Stimulated activated naive CD8-positive, alpha-beta T cell treated with anti-CD3 and anti-CD28 coated beads, Interleukin-15, Interleukin-2, amounts not matched to agents 100 ng/mL and 50 ng/mL, for 24 hours (primary cell): ENCODE data around the gene TYMS.

ENCODE experiments used
- H3K27ac Mint-ChIP-seq: one replicate; pipeline ENCODE4 v1.8.0; 2021; ENCODE audit warnings: mild to moderate bottlenecking, mixed read lengths
- H3K27me3 Mint-ChIP-seq: one replicate; pipeline ENCODE4 v1.8.0; 2021; ENCODE audit warnings: mixed read lengths
- H3K36me3 Mint-ChIP-seq: one replicate; pipeline ENCODE4 v1.8.0; 2021; ENCODE audit warnings: low read depth, mixed read lengths
- H3K4me1 Mint-ChIP-seq: one replicate; pipeline ENCODE4 v1.8.0; 2021; ENCODE audit warnings: low read depth, mixed read lengths
- H3K4me3 Mint-ChIP-seq: one replicate; pipeline ENCODE4 v1.8.0; 2021; ENCODE audit warnings: mild to moderate bottlenecking, mixed read lengths
- H3K9me3 Mint-ChIP-seq: one replicate; pipeline ENCODE4 v1.8.0; 2021; ENCODE audit warnings: mixed read lengths

TYMS gene

DNA sequence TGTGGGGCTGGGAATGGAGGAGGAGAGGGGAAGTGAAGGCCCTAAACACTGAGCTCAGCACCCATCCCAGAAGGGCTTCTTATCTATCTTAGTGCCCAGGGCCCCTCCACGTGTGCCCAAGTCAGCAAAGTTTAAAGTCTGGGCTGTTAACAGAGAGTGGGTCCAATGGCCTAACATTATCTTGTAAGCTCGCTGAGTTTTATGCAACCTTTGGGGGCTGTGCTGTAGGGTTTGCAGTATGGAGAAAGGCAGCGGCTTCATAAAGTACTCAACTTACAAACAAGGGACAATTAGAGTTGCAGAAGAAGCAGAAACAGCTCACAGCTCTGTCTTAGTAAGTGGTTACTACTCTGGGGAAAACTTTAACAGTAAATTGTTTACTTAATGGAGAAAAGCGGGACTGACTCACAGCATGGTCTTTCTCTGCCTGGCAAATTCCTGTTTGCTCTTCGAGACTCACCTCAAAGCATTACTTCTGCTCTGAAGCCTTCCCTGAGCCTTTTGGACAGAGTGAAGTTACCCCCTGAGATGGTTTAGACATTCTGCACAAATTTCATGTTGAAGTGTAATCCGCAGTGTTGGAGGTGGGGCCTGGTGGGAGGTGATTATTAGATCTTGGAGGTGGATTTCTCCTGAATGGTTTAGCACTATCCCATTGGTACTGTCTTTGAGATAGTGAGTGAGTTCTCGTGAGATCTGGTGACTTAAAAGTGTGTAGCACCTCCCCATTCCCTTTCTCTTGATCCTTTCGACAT lies 45.9 kb downstream of the TYMS start:
- peaks cover 50% of the 10 kb centered on the region for H3K36me3 Mint-ChIP-seq

DNA sequence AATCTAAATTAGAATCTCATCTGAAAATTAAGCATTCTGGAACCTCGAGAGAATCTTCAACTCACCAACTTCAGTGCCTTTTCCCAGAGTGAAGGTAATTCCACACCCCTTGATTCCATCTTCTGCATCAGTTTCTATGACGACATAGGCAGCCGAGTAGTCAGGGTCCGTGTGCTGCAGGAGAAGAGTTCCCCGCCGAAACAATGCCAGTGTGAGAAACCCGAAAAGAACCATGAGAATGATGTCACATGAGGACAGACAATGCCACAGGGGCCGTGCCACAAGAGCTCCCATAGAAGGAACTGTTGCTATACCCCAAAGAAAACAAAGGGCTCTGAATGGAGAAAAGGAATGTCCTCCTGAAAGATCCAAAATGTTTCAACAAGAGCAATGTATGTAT lies 49.0 kb downstream of the TYMS start:
- Mint-ChIP-seq H3K4me1 (peaks cover 57% of the 10 kb centered on the region), H3K36me3 (peaks cover 57% of the 10 kb centered on the region), H3K27ac (no peak overlapping the region), H3K4me3 (no peak overlapping the region), H3K9me3 (no peaks in the 10 kb centered on the region), H3K27me3 (no peaks in the 10 kb centered on the region)

More for the DNA sequence above, 45.9 kb downstream of the TYMS start:
- Mint-ChIP-seq H3K9me3 (no peaks in the 10 kb centered on the region), H3K27me3 (no peaks in the 10 kb centered on the region), H3K4me3 (no peak overlapping the region), H3K4me1 (peaks cover 31% of the 10 kb centered on the region), H3K27ac (peak overlapping the region; percentile 66)

DNA sequence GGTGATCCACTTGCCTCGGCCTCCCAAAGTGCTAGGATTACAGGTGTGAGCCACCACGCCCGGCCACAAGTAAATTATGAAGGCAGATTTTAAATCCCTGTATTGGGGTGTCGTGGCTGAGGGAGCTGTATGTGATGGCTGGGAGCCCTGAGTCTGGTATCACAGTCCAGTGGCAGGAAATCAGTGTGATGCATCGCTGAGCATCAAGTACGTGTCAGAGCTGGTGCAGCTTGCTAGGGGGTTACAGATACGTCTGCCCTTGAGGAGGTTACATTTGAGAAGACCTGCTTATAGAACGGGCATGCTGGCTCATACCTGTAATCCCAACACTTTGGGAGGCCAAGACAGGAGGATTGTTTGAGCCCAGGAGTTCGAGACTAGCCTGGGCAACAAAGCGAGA lies 50.6 kb downstream of the TYMS start:
- Mint-ChIP-seq H3K27me3 (no peaks in the 10 kb centered on the region), H3K4me1 (peaks cover 54% of the 10 kb centered on the region), H3K9me3 (no peaks in the 10 kb centered on the region), H3K4me3 (no peak overlapping the region), H3K27ac (no peak overlapping the region), H3K36me3 (peaks cover 54% of the 10 kb centered on the region)

DNA sequence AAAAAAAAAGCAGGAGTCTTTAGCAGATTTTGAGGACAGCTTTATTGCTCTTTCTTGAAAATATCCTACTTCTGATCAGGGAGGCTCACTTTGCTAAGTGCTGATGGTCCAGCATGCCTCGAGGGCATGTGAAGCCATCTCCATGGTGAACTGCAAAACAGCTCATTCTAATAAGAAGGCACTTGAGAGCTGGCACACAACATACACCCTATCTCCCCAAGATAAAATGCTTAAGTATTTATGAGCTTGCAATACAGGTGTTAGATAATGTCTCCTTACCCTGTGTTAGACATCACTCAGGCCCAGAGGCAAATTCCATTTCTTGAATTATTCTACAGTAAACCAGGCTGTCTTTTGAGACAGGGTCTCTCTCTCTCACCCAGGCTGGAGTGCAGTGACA lies 52.3 kb downstream of the TYMS start:
- peaks cover 54% of the 10 kb centered on the region for H3K4me1 Mint-ChIP-seq
- peak overlapping the region; percentile 21 for H3K4me3 Mint-ChIP-seq
- H3K36me3 Mint-ChIP-seq = peaks cover 45% of the 10 kb centered on the region
- no peaks in the 10 kb centered on the region for H3K27me3 Mint-ChIP-seq
- H3K27ac Mint-ChIP-seq = no peak overlapping the region
- H3K9me3 Mint-ChIP-seq = no peaks in the 10 kb centered on the region

DNA sequence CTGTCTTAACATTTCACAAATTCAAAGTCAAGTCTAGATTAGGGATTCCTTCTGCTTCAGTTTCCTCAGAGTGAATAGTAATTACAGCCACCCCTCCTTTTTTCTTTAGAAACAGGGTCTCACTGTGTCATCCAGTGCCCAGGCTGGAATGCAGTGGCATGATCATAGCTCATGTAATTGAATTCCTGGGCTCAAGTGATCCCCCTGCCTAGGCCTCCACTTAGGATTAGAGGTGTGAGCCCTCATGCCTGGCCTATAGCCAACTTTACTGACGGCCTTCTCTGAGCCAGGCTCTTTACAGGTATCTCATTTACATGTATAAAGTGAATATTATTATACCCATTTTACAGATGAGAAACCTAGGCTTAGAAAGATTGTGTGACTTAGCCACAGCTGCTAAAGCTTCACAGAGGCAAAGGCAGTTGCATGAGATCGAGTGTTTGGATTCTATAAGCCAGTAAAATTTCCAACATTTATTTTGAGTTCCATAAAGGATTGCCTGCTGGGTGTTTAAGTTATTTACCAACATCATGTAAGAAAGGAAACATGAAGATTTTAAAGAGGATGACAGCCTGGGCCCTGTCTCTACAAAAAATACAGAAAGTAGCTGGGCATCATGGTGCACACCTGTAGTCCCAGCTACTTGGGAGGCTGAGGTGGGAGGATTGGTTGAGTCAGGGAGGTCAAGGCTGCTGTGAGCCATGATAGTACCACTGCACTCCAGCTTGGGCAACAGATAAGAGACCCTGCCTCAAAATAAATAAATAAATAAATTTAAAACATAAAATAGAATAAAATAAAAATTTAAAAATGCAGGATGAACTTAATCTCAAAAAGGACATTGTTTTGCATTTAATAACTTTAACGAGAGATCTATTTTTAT lies 53.2 kb downstream of the TYMS start:
- peaks cover 36% of the 10 kb centered on the region for H3K36me3 Mint-ChIP-seq
- peak overlapping the region; percentile 93 for H3K4me3 Mint-ChIP-seq

DNA sequence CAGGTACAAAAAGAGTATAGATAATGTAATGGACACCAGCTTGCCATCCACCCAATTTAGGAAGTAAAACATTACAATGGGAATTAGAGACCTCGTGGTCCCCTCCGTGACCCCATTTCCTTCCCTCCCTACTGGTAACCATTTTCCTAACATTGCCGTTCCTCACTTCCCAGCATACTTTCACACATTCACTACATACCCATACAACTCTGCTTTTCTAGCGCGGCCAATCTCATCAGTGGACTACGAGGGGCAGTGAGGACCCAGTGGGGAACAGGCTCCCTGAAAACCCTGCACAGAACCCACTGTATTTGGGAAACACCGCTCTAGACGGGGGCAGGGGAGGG lies 53.8 kb downstream of the TYMS start:
- Mint-ChIP-seq H3K27me3 (no peaks in the 10 kb centered on the region), H3K36me3 (peaks cover 35% of the 10 kb centered on the region), H3K4me3 (peak overlapping the region; percentile 93), H3K27ac (peak overlapping the region; percentile 97), H3K9me3 (no peaks in the 10 kb centered on the region), H3K4me1 (peaks cover 61% of the 10 kb centered on the region)

More for the DNA sequence above, 53.2 kb downstream of the TYMS start:
- peak overlapping the region; percentile 97 for H3K27ac Mint-ChIP-seq
- H3K9me3 Mint-ChIP-seq = no peaks in the 10 kb centered on the region
- no peaks in the 10 kb centered on the region for H3K27me3 Mint-ChIP-seq
- H3K4me1 Mint-ChIP-seq = peaks cover 59% of the 10 kb centered on the region

DNA sequence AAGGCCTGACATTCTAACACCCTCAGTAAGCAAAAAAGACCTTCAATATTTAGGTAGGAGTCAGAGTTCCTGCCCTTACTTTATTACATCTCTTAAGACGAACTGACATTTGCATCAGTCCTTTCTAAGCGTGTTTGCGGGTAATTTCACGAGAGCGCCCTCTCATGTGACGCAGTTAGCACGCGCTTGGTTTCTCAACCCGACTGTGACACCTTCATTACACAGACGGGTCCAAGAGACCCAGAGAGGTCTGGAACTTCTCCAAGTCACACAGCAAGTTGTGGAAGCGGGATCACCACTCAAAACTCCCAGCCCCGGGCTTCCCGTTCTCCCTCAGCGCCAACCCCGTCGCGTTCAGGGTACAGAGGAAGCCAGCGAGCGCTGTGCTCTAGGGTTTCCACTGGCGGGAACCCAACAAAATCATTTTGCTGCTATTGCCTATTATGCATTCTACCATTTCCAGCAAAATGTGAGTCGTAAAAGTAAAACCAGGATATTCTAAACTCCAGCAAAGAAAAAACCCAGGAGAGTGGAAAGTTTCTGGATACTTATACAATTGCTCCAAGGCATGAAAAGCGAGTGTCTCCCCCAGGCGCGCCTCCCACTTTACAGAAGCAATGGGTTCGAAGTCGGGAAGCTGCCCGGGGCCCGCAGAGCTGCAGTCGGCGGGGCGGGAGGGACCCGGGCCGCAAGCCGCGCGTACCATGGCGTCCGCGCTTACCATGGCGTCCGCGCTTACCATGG lies 54.4 kb downstream of the TYMS start:
- H3K36me3 Mint-ChIP-seq = peaks cover 32% of the 10 kb centered on the region
- no peaks in the 10 kb centered on the region for H3K27me3 Mint-ChIP-seq
- peaks cover 64% of the 10 kb centered on the region for H3K4me1 Mint-ChIP-seq
- no peaks in the 10 kb centered on the region for H3K9me3 Mint-ChIP-seq
- H3K4me3 Mint-ChIP-seq = peak overlapping the region; percentile 93
- peak overlapping the region; percentile 97 for H3K27ac Mint-ChIP-seq

DNA sequence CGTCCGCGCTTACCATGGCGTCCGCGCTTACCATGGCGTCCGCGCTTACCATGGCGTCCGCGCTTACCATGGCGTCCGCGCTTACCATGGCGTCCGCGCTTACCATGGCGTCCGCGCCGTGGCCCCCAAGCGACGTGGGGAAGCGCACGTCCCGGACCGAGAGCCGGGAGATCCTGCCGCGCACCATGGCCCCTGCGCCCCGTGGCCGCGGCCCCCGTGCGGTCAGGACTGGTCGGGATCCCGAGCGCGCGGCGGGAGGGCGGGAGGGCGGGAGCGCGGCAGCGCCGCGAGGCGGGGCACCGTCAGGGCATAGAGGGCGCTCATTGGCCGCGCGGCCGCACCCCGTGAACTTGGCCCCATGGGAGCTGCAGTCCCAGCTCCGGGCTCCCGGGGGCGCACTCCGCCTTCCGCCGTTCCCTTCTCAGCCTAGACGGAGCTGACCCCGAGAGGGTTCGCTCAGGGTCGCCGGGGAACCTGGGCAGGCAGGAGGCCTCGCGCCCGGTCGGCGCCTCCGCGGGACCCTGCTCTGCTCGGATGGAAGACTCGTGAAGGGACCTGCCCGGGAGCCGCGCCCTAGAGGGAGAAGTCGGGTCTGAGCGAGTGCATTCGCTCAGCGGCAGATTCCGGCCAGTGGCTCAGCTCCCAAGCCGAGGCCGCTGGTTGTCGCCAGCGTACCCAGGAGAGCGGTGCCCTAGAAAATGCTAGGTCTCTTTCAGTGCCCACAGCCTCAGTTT lies 55.1 kb downstream of the TYMS start, which contains the start of gene ENOSF1:
Gene ENOSF1, minus strand, starts transcription at position 230 of the 734 bp plus-strand sequence. Its CDS starts 43 bp downstream, at position 187.
- Mint-ChIP-seq H3K4me1 (peaks cover 70% of the 10 kb centered on the region), H3K9me3 (no peaks in the 10 kb centered on the region), H3K27ac (peak within 1 kb of the TSS; percentile 97), H3K4me3 (peak within 1 kb of the TSS; percentile 93), H3K36me3 (peaks cover 28% of the 10 kb centered on the region), H3K27me3 (no peaks in the 10 kb centered on the region)

DNA sequence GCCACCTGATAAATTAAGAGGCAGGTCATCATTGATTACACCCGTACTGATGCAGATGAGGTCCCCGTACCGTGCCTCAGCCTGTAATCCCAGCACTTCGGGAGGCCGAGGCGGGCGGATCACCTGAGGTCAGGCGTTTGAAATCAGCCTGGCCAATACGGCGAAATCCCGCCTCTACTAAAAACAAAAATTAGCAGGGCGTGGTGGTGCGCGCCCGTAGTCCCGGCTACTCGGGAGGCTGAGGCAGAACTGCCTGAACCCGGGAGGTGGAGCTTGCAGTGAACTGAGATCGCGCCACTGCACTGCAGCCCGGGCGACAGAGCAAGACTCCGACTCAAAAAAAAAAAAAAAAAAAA lies 55.7 kb downstream of the TYMS start:
- H3K27ac Mint-ChIP-seq = no peak overlapping the region

DNA sequence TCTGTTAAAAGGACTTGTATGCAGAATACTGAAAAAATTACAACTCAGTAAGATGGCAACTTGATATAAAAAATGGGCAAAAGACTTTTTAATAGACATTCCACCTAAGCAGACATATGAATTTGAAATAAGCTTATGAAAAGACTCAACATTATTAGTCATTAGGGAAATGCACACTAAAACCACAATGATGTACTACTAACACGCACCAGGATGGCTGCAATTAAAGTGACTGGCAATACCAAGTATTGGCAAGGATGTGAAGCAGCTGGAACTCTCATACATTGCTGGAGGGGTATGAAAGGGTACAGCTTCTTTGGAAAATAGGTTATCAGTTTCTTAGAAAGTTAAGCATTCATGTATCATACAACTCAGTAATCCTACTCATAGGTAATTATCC lies 58.2 kb downstream of the TYMS start:
- Mint-ChIP-seq H3K27me3 (no peaks in the 10 kb centered on the region), H3K27ac (peak overlapping the region; percentile 91), H3K4me1 (peaks cover 46% of the 10 kb centered on the region)

More for the DNA sequence above, 55.7 kb downstream of the TYMS start:
- peaks cover 68% of the 10 kb centered on the region for H3K4me1 Mint-ChIP-seq
- no peaks in the 10 kb centered on the region for H3K27me3 Mint-ChIP-seq
- peak overlapping the region; percentile 45 for H3K4me3 Mint-ChIP-seq
- no peaks in the 10 kb centered on the region for H3K9me3 Mint-ChIP-seq
- H3K36me3 Mint-ChIP-seq = peaks cover 28% of the 10 kb centered on the region

DNA sequence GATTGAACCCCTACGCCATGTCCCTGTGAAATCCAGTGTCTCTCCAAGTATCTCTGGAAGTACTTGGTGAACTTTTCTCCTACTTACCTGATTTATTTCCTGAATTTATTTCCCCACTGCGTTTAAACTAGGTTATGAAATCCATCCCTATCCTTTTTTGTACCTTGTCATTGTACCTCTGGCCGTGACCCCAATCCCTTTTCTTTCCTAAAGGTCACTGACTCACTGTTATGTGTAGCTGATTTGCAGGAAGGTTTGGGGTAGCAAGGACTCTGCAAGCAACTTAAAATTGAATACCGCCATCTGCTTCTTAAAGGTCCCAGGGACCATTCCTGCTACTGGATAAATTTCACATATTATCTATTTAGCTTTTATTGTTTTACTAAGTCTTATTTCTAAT lies 59.5 kb downstream of the TYMS start:
- peak overlapping the region; percentile 36 for H3K4me3 Mint-ChIP-seq
- no peaks in the 10 kb centered on the region for H3K27me3 Mint-ChIP-seq
- no peaks in the 10 kb centered on the region for H3K9me3 Mint-ChIP-seq
- peaks cover 39% of the 10 kb centered on the region for H3K4me1 Mint-ChIP-seq
- H3K36me3 Mint-ChIP-seq = peaks cover 17% of the 10 kb centered on the region
- H3K27ac Mint-ChIP-seq = peak overlapping the region; percentile 91

More for the DNA sequence above, 58.2 kb downstream of the TYMS start:
- H3K9me3 Mint-ChIP-seq = no peaks in the 10 kb centered on the region
- peak overlapping the region; percentile 51 for H3K4me3 Mint-ChIP-seq
- H3K36me3 Mint-ChIP-seq = peaks cover 20% of the 10 kb centered on the region
